ENCODE results near the gene LITAF. TPM values are rescaled to one million over a fixed set of nuclear protein-coding genes. Genes with fewer than 3 reads are reported as not detected.

The LITAF gene
- total and polyA plus RNA-seq, 7 donors: 5.0 to 60.2 (median 20.7) TPM

- H3K9me3 ChIP-seq: peaks cover 10% of the 10 kb centered on the region
- DNase-seq (no peak), ATAC-seq (no peak)
- no peaks in the 10 kb centered on the region for H3K27me3 ChIP-seq (ENCODE audit: insufficient read depth in 3 of 3, low read length in 2 of 3)
- WGBS, 3 donors: 83 to 84% (median 83%) methylated on average over 11 of the region's 11 CpGs
- no peak overlapping the region for H3K4me3 ChIP-seq
- H3K36me3 ChIP-seq (ENCODE audit: insufficient read depth in 1 of 2, low read depth in 1 of 2): peaks cover 0 to 76% of the 10 kb centered on the region in 2 donors
- H3K27ac ChIP-seq: no peak overlapping the region
- intact Hi-C loops (cut with DNase I): no loop called here
- H3K4me1 ChIP-seq: peaks cover 5% of the 10 kb centered on the region
- no peak for TF ChIP-seq CTCF (IDR thresholded peaks at IDR 0.05)
These were observed 33.3 kb downstream of the LITAF start for GRCh38 chr16:11553371-11553770.

DNA sequence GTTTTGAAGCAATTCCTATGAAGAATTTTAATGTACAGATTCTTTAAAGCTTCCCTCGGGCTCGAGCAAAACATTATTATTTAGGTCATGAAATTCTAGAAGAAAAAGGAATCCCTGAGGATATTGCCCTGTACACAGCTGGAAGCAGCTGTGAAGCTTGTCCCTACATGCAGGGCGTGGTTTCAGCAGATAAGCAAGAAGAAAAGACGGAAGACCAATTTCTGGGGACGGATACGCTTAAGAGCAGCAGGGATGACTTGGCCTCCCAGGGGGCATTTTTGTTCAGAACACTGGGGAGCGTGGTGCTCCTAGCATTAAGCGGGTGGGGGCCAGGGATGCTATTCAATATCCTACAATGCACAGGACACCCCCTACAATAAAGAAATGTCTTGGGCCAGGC, 34.3 kb downstream of the LITAF start:
- H3K27me3 ChIP-seq (ENCODE audit: insufficient read depth in 3 of 3, low read length in 2 of 3): no peaks in the 10 kb centered on the region
- peaks cover under 1% of the 10 kb centered on the region for H3K4me1 ChIP-seq
- H3K4me3 ChIP-seq: no peak overlapping the region
- WGBS, 3 donors: 54 to 60% (median 58%) methylated on average over 8 of the region's 8 CpGs
- no peak for DNase-seq
- ATAC-seq: no peak
- TF ChIP-seq CTCF (IDR thresholded peaks at IDR 0.05): no peak
- H3K36me3 ChIP-seq (ENCODE audit: insufficient read depth in 1 of 2, low read depth in 1 of 2): peaks cover 0 to 82% of the 10 kb centered on the region in 2 donors
- intact Hi-C loops (cut with DNase I): no loop called here
- H3K9me3 ChIP-seq: peaks cover 10% of the 10 kb centered on the region
- H3K27ac ChIP-seq: no peak overlapping the region

GRCh38 chr16:11551842-11552241, 34.9 kb downstream of the LITAF start:
- H3K36me3 ChIP-seq (ENCODE audit: insufficient read depth in 1 of 2, low read depth in 1 of 2): peaks cover 0 to 82% of the 10 kb centered on the region in 2 donors
- H3K4me1 ChIP-seq: no peaks in the 10 kb centered on the region
- TF ChIP-seq CTCF (IDR thresholded peaks at IDR 0.05): no peak
- H3K4me3 ChIP-seq: no peak overlapping the region
- WGBS, 3 donors: 46 to 65% (median 57%) methylated on average over 3 of the region's 3 CpGs
- no peak for ATAC-seq
- H3K27me3 ChIP-seq (ENCODE audit: insufficient read depth in 3 of 3, low read length in 2 of 3): no peaks in the 10 kb centered on the region
- intact Hi-C loops (cut with DNase I): no loop called here
- DNase-seq: no peak
- H3K9me3 ChIP-seq: peaks cover 10% of the 10 kb centered on the region
- H3K27ac ChIP-seq: no peak overlapping the region

DNA sequence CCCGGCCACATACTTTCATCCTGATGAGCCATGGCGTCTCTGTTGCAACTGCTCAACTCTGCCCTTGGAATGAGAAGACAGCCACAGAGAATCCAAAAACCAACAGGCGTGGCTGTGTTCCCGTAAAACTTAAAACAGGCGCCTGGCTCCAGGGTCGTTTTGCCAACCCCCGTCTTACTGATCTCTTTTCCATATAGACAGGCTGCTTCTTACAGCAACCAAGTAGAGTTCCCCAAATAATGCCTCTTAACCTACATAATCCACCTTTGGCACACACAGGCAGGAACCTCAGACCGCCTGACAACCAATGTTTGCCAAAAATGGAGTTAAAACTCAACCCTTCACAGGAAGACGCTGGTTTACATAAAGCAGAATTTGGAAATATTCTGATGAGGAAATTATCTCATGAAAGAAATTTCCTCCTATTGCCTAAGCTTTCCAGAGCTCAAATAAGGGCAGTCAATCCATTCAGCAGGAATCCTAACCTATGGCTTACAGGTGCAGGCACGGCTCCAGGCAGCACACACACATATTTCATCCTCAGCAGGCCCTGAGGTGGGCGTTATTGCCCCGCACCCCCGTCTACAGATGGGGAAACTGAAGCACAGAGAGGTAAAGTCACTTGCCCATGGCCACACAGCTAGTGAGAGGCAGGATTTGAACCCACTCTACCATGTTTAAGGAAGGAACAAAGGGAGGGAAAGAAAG, 35.8 kb downstream of the LITAF start:
- peaks cover 0 to 76% of the 10 kb centered on the region in 2 donors for H3K36me3 ChIP-seq (ENCODE audit: insufficient read depth in 1 of 2, low read depth in 1 of 2)
- H3K27ac ChIP-seq: no peak overlapping the region
- H3K4me3 ChIP-seq: no peak overlapping the region
- TF ChIP-seq CTCF (IDR thresholded peaks at IDR 0.05): no peak
- ATAC-seq (no peak), DNase-seq (no peak)
- H3K9me3 ChIP-seq: peaks cover 2% of the 10 kb centered on the region
- H3K4me1 ChIP-seq: peaks cover 6% of the 10 kb centered on the region
- WGBS, 3 donors: 68 to 75% (median 72%) methylated on average over 13 of the region's 13 CpGs
- intact Hi-C loops (cut with DNase I): no loop called here
- no peaks in the 10 kb centered on the region for H3K27me3 ChIP-seq (ENCODE audit: insufficient read depth in 3 of 3, low read length in 2 of 3)

All from psoas muscle (tissue), 8 donors.